Keratinocyte (primary cell): ENCODE measurements around the gene GPC5.

Experiments used
- EZH2 ChIP-seq: IDR thresholded peaks from one replicate; pipeline ENCODE4 v1.6.1; 2012; ENCODE audit warnings: inconsistent platforms, mild to moderate bottlenecking, low read length, moderate library complexity
- TF ChIP-seq, protein P1 (sequence below), 3 experiments: IDR thresholded peaks in 1 of 3; conservative IDR thresholded peaks in 1 of 3; optimal IDR thresholded peaks in 1 of 3; 2 replicates in 2 of 3; 3 replicates in 1 of 3; pipeline versions ENCODE3 to v1.5.1; 2011; ENCODE audit warnings: low read length in 3 of 3, mild to moderate bottlenecking in 3 of 3, moderate library complexity in 2 of 3, control low read depth in 1 of 3, inconsistent platforms in 1 of 3; ENCODE audit not compliant: insufficient read depth in 2 of 3; ENCODE audit errors: extremely low read depth in 1 of 3

DNA sequence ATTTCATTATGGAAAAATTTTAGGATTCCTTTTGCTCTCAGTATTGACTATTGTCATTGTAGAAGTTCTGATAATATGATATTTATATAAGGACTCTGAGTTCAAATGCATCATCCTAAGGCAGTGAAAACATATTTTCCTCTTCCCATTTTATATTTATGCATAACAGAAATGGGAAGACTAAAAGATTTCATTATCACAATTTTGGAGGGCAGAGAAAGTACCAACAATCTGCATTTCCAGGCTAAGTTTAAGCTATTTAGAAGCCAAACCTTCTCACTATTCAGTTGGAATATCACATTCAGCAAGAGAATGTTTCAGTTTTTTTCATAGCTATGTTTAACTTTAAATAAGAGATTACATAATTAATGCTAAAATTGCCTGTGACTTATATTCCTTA lies 1269.7 kb downstream of the GPC5 start:
- no peak for TF ChIP-seq EZH2
- TF ChIP-seq, protein P1, sequence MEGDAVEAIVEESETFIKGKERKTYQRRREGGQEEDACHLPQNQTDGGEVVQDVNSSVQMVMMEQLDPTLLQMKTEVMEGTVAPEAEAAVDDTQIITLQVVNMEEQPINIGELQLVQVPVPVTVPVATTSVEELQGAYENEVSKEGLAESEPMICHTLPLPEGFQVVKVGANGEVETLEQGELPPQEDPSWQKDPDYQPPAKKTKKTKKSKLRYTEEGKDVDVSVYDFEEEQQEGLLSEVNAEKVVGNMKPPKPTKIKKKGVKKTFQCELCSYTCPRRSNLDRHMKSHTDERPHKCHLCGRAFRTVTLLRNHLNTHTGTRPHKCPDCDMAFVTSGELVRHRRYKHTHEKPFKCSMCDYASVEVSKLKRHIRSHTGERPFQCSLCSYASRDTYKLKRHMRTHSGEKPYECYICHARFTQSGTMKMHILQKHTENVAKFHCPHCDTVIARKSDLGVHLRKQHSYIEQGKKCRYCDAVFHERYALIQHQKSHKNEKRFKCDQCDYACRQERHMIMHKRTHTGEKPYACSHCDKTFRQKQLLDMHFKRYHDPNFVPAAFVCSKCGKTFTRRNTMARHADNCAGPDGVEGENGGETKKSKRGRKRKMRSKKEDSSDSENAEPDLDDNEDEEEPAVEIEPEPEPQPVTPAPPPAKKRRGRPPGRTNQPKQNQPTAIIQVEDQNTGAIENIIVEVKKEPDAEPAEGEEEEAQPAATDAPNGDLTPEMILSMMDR (optimal IDR thresholded peaks at IDR 0.05 in 1 of 3, IDR thresholded peaks at IDR 0.05 in 1 of 3, conservative IDR thresholded peaks at IDR 0.05 in 1 of 3; ENCODE audit: extremely low read depth in 1 of 3, insufficient read depth in 2 of 3, low read length in 3 of 3) = no peak
